ENCODE results near the gene TMTC2.

- TF ChIP-seq CTCF (IDR thresholded peaks at IDR 0.05 in 2 of 3, conservative IDR thresholded peaks at IDR 0.05 in 1 of 3; ENCODE audit: control insufficient read depth in 2 of 3, extremely low read depth in 1 of 3, insufficient read depth in 1 of 3, low read depth in 3 of 3, low read length in 3 of 3), result no peak
- TF ChIP-seq EGR1 (IDR thresholded peaks at IDR 0.05; ENCODE audit: borderline replicate concordance in 1 of 2, low read depth in 2 of 2, low read length in 2 of 2), result no peak
- TF ChIP-seq REST (IDR thresholded peaks at IDR 0.05; ENCODE audit: low read depth, low read length), result no peak
- no peak for TF ChIP-seq SIN3A (IDR thresholded peaks at IDR 0.05; ENCODE audit: low read depth, low read length)
- no peak for TF ChIP-seq SP1 (IDR thresholded peaks at IDR 0.05; ENCODE audit: low read depth, low read length)
- no peak for TF ChIP-seq POLR2A (IDR thresholded peaks at IDR 0.05; ENCODE audit: low read depth, low read length)
- no peak for TF ChIP-seq CREB1 (IDR thresholded peaks at IDR 0.05; ENCODE audit: low read depth)
- no peak for TF ChIP-seq CUX1 (IDR thresholded peaks at IDR 0.05; ENCODE audit: insufficient replicate concordance, low read depth, low read length)
These were observed 44.3 kb downstream of the TMTC2 start for GRCh38 chr12:82730953-82731459.

All from GM12878 (cell line).